ENCODE measurements around the gene ZNF367. TPM values are rescaled to one million over a fixed set of nuclear protein-coding genes. Genes with fewer than 3 reads are reported as not detected.

ZNF367 gene
- total RNA-seq (10 to 100 TPM in 1 of 2 donors, 1 to 10 TPM in 1; 6.7 to 10.1 TPM), polyA plus RNA-seq (ENCODE audit: insufficient read length in 2 of 2) (1 to 10 TPM; 7.1 TPM)
- long read RNA-seq, donor 1, partial matches to known transcripts: 0 of 3 reads
- long read RNA-seq, donor 1, other reads (novel, unspliced or antisense): 0 of 3 reads
- long read RNA-seq, donor 2, partial matches to known transcripts: 0 of 2 reads
- long read RNA-seq, donor 2, other reads (novel, unspliced or antisense): 0 of 2 reads
- long read RNA-seq, donor 3: 0 reads
- long read RNA-seq, donor 4, partial matches to known transcripts: 0 of 2 reads
- long read RNA-seq, donor 4, other reads (novel, unspliced or antisense): 0 of 2 reads

DNA sequence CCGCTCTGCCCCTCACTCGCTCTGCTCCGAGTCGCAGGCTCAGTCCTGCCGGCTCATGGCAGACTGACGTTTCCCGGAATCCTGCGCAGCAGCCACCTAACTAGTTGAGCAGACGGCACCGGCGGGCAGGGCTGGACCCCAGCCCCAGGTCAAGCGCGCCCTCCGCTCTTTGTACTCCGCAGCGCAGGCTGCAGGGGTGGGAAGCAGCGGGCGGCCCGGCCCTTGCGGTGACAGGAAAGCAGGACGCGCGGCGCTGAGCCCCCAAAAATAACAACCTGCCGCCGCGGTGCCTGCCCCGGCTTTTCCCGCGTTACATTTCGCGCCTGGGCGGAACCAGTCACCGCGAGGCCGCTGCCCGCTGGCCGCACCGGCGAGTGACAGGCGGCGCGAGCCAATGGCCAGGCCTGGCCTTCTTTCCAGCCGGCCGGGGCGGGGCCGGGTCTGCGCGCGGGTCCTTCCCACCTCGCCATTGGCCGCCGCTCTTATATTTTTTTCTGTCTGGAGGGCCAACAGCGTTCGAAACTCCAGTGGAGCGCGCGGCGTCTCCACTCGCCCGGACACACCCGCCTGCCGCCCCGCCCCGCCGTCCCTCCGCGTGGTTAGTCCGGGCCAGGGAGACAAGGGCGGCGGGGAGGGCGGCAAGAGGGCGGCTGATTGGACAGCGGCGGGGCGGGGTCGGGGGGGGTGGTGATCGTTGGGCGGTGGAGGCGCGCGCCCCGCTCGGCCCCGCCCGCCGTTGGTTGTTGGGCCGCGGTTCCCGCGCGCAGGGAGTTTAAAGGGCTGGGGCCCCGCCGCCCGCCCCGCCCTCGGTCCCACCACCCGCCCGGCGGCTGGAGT is at the start of gene ZNF367:
Gene ZNF367 (minus strand): TSS at position 288 of the 837 bp plus-strand sequence. CDS start 338 bp downstream, outside the sequence.
- H3K27ac ChIP-seq (ENCODE audit: low read depth, low read length): peak within 1 kb of the TSS; percentile 98
- WGBS (ENCODE audit: insufficient coverage): 0% methylated on average over 100 of the region's 100 CpGs
- H3K9me3 ChIP-seq (ENCODE audit: control insufficient read depth, insufficient read depth, low read length): no peaks in the 10 kb centered on the region

DNA sequence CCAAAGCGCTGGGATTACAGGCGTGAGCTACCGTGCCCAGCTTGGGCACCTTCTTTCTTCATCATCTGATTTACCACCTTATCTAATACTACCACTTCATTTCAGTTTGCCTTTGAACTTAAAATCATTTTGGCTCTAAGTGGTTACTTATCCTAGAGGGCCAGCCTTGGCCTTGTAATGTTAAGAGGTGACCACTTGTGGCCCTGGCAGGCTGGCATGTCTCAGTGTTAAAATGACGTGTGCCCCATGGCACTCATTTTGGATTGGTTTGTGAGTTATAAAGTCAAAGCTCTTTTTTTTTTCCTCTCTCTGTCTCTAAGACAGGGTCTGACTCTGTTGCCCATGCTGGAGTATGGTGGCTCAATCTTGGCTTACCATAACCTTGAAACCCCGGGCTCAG is 49.6 kb upstream of the ZNF367 start:
- Histone ChIP-seq H3K27me3 (ENCODE audit: control insufficient read depth, insufficient read depth, low read length) (no peaks in the 10 kb centered on the region), H3K36me3 (ENCODE audit: control insufficient read depth, insufficient read depth, low read length) (peaks cover 58% of the 10 kb centered on the region)
- WGBS (ENCODE audit: insufficient coverage): 93% methylated on average over 4 of the region's 5 CpGs

More for the DNA sequence above, at the start of gene ZNF367:
- H3K36me3 ChIP-seq (ENCODE audit: control insufficient read depth, insufficient read depth, low read length): no peaks in the 10 kb centered on the region
- no peaks in the 10 kb centered on the region for H3K27me3 ChIP-seq (ENCODE audit: control insufficient read depth, insufficient read depth, low read length)
- peak; percentile 81 to 98 (median 90) for DNase-seq (ENCODE audit: low read depth in 4 of 6, low spot score in 6 of 6)
- peaks cover 4% of the 10 kb centered on the region for H3K4me1 ChIP-seq (ENCODE audit: control insufficient read depth, insufficient read depth, low read length)
- H3K4me3 ChIP-seq (ENCODE audit: low read depth, low read length): peak within 1 kb of the TSS; percentile 90

DNA sequence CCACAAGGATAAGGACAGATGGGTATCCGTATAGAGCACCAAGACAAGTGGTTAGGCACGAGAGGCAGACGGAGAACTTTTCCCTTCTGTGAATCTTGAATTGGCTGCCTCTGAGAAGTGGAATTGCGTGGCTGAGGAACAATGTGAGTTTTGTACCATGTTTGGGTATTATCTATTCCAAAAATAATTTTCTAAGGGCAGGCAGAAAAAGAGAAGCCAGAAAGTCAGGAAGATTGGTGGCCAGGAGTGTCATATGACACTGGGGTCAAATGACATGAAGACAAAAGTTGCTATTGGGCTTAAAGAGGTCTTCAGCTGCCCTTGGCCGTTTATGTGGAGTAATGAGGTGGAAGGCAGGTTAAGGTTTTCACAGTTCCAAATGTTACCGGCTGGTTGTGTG is 46.3 kb upstream of the ZNF367 start:
- WGBS (ENCODE audit: insufficient coverage): 71% methylated on average over 3 of the region's 6 CpGs

More for the DNA sequence above, 49.6 kb upstream of the ZNF367 start:
- Histone ChIP-seq H3K27ac (ENCODE audit: low read depth, low read length) (no peak overlapping the region), H3K4me3 (ENCODE audit: low read depth, low read length) (no peak overlapping the region), H3K9me3 (ENCODE audit: control insufficient read depth, insufficient read depth, low read length) (no peaks in the 10 kb centered on the region), H3K4me1 (ENCODE audit: control insufficient read depth, insufficient read depth, low read length) (no peaks in the 10 kb centered on the region)
- DNase-seq (ENCODE audit: low read depth in 4 of 6, low spot score in 6 of 6): no peak

DNA sequence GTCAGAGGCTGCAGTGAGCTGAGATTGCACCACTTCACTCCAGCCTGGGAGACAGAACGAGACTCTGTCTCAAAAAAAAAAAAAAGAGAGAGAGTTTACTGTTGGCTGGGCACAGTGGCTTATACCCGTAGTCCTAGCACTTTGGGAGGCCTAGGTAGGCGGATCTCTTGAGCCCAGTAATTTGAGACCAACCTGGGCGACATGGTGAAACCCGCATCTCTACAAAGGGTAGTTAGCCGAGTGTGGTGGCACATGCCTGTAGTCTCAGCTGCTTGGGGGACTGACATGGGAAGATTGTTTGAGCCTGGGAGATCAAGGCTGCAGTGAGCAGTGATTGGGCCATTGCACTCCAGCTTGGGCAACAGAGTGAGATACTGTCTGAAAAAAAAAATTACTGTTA is 44.4 kb upstream of the ZNF367 start:
- H3K4me3 ChIP-seq (ENCODE audit: low read depth, low read length): no peak overlapping the region
- 68% methylated on average over 6 of the region's 6 CpGs for WGBS (ENCODE audit: insufficient coverage)
- no peak overlapping the region for H3K27ac ChIP-seq (ENCODE audit: low read depth, low read length)
- H3K27me3 ChIP-seq (ENCODE audit: control insufficient read depth, insufficient read depth, low read length): no peaks in the 10 kb centered on the region
- no peak for DNase-seq (ENCODE audit: low read depth in 4 of 6, low spot score in 6 of 6)
- no peaks in the 10 kb centered on the region for H3K4me1 ChIP-seq (ENCODE audit: control insufficient read depth, insufficient read depth, low read length)
- H3K36me3 ChIP-seq (ENCODE audit: control insufficient read depth, insufficient read depth, low read length): peaks cover 28% of the 10 kb centered on the region
- H3K9me3 ChIP-seq (ENCODE audit: control insufficient read depth, insufficient read depth, low read length): no peaks in the 10 kb centered on the region

More for the DNA sequence above, 46.3 kb upstream of the ZNF367 start:
- no peaks in the 10 kb centered on the region for H3K9me3 ChIP-seq (ENCODE audit: control insufficient read depth, insufficient read depth, low read length)
- no peak overlapping the region for H3K4me3 ChIP-seq (ENCODE audit: low read depth, low read length)
- H3K36me3 ChIP-seq (ENCODE audit: control insufficient read depth, insufficient read depth, low read length): peaks cover 38% of the 10 kb centered on the region
- no peak for DNase-seq (ENCODE audit: low read depth in 4 of 6, low spot score in 6 of 6)
- no peak overlapping the region for H3K27ac ChIP-seq (ENCODE audit: low read depth, low read length)
- no peaks in the 10 kb centered on the region for H3K4me1 ChIP-seq (ENCODE audit: control insufficient read depth, insufficient read depth, low read length)
- no peaks in the 10 kb centered on the region for H3K27me3 ChIP-seq (ENCODE audit: control insufficient read depth, insufficient read depth, low read length)

DNA sequence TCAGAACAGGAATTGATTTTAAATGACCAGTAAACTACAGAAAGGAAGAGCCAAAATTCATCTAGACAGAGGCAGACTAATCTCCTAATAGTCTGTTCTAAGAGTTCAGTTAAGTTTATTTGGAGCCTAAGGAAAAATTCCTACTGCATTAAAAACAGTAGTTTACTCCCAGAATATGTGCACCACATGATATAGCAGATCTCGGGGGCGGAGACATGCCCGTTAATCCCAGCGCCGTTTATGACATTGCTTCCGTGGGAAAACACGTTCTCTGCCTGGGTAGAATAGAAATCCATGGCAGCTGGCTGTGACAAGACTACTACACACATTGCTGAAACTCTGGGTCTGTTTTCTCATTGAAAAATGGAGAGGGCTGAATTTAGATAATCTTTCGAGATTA is 43.2 kb upstream of the ZNF367 start:
- Histone ChIP-seq H3K27ac (ENCODE audit: low read depth, low read length) (no peak overlapping the region), H3K27me3 (ENCODE audit: control insufficient read depth, insufficient read depth, low read length) (no peaks in the 10 kb centered on the region), H3K36me3 (ENCODE audit: control insufficient read depth, insufficient read depth, low read length) (peaks cover 23% of the 10 kb centered on the region), H3K4me3 (ENCODE audit: low read depth, low read length) (no peak overlapping the region), H3K4me1 (ENCODE audit: control insufficient read depth, insufficient read depth, low read length) (peaks cover 5% of the 10 kb centered on the region), H3K9me3 (ENCODE audit: control insufficient read depth, insufficient read depth, low read length) (no peaks in the 10 kb centered on the region)
- no CpG with 5 or more reads among the region's 8 CpGs for WGBS (ENCODE audit: insufficient coverage)
- DNase-seq (ENCODE audit: low read depth in 4 of 6, low spot score in 6 of 6): no peak

DNA sequence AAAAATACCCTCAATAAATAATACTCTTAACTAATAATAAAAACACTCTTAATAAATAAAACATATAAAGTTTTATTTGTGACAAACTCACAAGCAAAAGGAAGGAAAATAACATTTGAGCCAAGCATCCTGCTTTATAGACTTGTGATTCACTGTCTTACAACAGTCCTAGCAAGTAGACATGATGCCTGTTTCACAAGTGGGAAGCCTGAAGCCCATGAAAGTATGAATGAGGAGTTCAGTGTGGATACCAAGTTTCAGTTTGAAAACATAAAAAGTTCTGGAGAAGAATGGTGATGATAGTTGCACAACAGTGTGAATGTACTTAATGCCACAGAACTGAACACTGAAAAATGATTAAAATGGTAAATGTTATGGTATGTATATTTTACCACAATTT is 42.7 kb upstream of the ZNF367 start:
- Histone ChIP-seq H3K36me3 (ENCODE audit: control insufficient read depth, insufficient read depth, low read length) (peaks cover 18% of the 10 kb centered on the region), H3K9me3 (ENCODE audit: control insufficient read depth, insufficient read depth, low read length) (no peaks in the 10 kb centered on the region), H3K27me3 (ENCODE audit: control insufficient read depth, insufficient read depth, low read length) (no peaks in the 10 kb centered on the region), H3K4me1 (ENCODE audit: control insufficient read depth, insufficient read depth, low read length) (peaks cover 5% of the 10 kb centered on the region), H3K4me3 (ENCODE audit: low read depth, low read length) (no peak overlapping the region), H3K27ac (ENCODE audit: low read depth, low read length) (no peak overlapping the region)
- no peak for DNase-seq (ENCODE audit: low read depth in 4 of 6, low spot score in 6 of 6)

DNA sequence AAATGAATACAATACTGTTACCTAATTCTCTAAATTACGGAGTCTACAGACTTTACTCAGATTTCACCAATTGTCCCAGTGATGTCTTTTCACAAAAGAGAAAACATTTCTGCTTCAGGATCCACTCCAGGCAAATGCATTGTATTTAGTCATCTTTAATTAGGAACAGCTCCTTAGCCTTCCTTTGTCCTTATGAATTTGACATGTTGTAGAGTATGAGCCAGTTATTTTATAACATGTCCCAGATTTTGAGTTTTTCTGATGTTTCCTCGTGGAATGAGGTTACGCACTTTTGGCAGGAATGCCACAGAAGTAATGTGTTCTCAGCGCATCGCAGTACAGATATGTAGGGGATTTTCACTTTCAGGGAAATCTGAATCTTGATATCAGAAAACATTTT is 42.3 kb upstream of the ZNF367 start:
- Histone ChIP-seq H3K27me3 (ENCODE audit: control insufficient read depth, insufficient read depth, low read length) (no peaks in the 10 kb centered on the region), H3K27ac (ENCODE audit: low read depth, low read length) (no peak overlapping the region), H3K36me3 (ENCODE audit: control insufficient read depth, insufficient read depth, low read length) (peaks cover 18% of the 10 kb centered on the region), H3K4me3 (ENCODE audit: low read depth, low read length) (no peak overlapping the region), H3K4me1 (ENCODE audit: control insufficient read depth, insufficient read depth, low read length) (peaks cover 5% of the 10 kb centered on the region), H3K9me3 (ENCODE audit: control insufficient read depth, insufficient read depth, low read length) (no peaks in the 10 kb centered on the region)
- DNase-seq (ENCODE audit: low read depth in 4 of 6, low spot score in 6 of 6): no peak
- WGBS (ENCODE audit: insufficient coverage): no CpG with 5 or more reads among the region's 5 CpGs

DNA sequence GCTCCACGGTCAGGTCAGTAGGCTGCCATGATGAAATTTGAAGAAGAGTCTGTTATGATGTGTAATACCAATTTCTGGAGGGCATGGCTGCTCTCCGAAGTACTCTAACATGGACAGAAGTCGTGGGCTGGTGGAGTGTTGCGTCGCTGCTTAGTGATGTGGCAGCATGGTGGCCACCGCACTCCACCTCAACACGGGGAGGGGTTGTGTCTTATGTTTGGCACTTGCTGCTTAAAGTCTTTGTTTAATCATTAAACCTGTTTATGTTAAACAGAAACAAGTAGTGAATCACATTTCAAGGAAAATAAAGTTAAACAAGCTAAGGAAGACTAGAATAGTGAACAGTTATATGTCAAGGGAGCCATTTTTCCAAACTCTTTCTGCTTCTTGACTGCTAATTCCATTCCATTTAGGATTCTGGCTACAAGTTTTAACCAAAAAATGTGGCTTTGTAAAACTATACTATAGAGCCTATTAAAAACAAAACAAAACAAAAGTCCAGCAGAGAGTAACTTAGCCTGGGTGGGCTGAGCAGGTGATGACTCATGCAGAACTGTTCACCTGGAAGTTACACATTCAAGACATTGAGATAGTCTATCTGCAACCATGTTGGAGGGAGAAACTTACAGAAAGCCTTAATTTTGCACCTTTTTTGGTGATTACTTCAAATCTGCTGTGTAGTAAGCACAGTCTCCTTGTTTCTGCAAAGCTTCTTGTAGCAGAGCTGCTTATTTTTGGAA is 41.3 kb upstream of the ZNF367 start:
- no peaks in the 10 kb centered on the region for H3K27me3 ChIP-seq (ENCODE audit: control insufficient read depth, insufficient read depth, low read length)
- no peak overlapping the region for H3K27ac ChIP-seq (ENCODE audit: low read depth, low read length)
- 100% methylated on average over 2 of the region's 7 CpGs for WGBS (ENCODE audit: insufficient coverage)

DNA sequence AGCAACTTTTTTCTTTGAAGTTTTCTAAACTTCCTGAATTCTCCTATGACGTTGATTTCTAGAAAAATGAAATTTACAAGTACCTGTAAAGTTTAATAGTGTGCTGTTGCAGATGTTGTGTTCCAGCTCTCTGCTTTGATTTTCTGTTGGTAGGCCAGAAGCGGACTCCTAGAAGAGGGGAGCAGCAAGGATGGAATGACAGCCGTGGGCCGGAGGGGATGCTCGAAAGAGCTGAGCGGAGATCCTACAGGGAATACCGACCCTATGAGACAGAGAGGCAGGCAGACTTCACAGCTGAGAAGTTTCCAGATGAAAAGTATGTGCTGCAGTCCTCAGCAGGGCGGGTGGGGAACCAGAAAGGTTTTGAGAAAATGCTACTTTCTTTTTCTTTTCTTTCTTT is 40.1 kb upstream of the ZNF367 start:
- H3K4me3 ChIP-seq (ENCODE audit: low read depth, low read length): no peak overlapping the region
- H3K9me3 ChIP-seq (ENCODE audit: control insufficient read depth, insufficient read depth, low read length): no peaks in the 10 kb centered on the region
- peaks cover 12% of the 10 kb centered on the region for H3K36me3 ChIP-seq (ENCODE audit: control insufficient read depth, insufficient read depth, low read length)
- no peaks in the 10 kb centered on the region for H3K27me3 ChIP-seq (ENCODE audit: control insufficient read depth, insufficient read depth, low read length)
- no peak overlapping the region for H3K27ac ChIP-seq (ENCODE audit: low read depth, low read length)
- WGBS (ENCODE audit: insufficient coverage): 95% methylated on average over 6 of the region's 8 CpGs
- H3K4me1 ChIP-seq (ENCODE audit: control insufficient read depth, insufficient read depth, low read length): peaks cover 5% of the 10 kb centered on the region
- no peak for DNase-seq (ENCODE audit: low read depth in 4 of 6, low spot score in 6 of 6)

More for the DNA sequence above, 41.3 kb upstream of the ZNF367 start:
- no peaks in the 10 kb centered on the region for H3K9me3 ChIP-seq (ENCODE audit: control insufficient read depth, insufficient read depth, low read length)
- H3K4me1 ChIP-seq (ENCODE audit: control insufficient read depth, insufficient read depth, low read length): peaks cover 5% of the 10 kb centered on the region
- H3K36me3 ChIP-seq (ENCODE audit: control insufficient read depth, insufficient read depth, low read length): peaks cover 18% of the 10 kb centered on the region
- no peak overlapping the region for H3K4me3 ChIP-seq (ENCODE audit: low read depth, low read length)
- DNase-seq (ENCODE audit: low read depth in 4 of 6, low spot score in 6 of 6): no peak
